Fibroblast of skin of scalp (primary cell): ENCODE data around the gene GRAP2.
A peak's percentile ranks its signal among the peaks of the same experiment; 100 is the strongest.

Source experiments
- DNase-seq: peaks from one replicate; pipeline ENCODE4 v3.0.0-alpha.2; 2013

The GRAP2 gene

GRCh38 chr22:39926753-39927152, 25.9 kb downstream of the GRAP2 start:
- no peak for DNase-seq

- no peak for DNase-seq
Measured at GRCh38 chr22:39927544-39927943, 26.7 kb downstream of the GRAP2 start.

- no peak for DNase-seq
Measured at GRCh38 chr22:39928536-39929520, 27.9 kb downstream of the GRAP2 start.

- DNase-seq = no peak
Measured at GRCh38 chr22:39931251-39931650, 30.4 kb downstream of the GRAP2 start.

GRCh38 chr22:39932166-39932565, 31.3 kb downstream of the GRAP2 start:
- no peak for DNase-seq

- peak; percentile 12 for DNase-seq
Measured at GRCh38 chr22:39932918-39933649, 32.2 kb downstream of the GRAP2 start.

GRCh38 chr22:39933741-39934140, 32.9 kb downstream of the GRAP2 start:
- no peak for DNase-seq

GRCh38 chr22:39935116-39935515, 34.2 kb downstream of the GRAP2 start:
- no peak for DNase-seq

GRCh38 chr22:39935612-39936011, 34.7 kb downstream of the GRAP2 start:
- no peak for DNase-seq

- DNase-seq = no peak
Measured at GRCh38 chr22:39936523-39937145, 35.8 kb downstream of the GRAP2 start.

GRCh38 chr22:39937906-39938305, 37.0 kb downstream of the GRAP2 start:
- no peak for DNase-seq

GRCh38 chr22:39938509-39939111, 37.7 kb downstream of the GRAP2 start:
- DNase-seq = no peak

- no peak for DNase-seq
Measured at GRCh38 chr22:39939830-39940229, 38.9 kb downstream of the GRAP2 start.

GRCh38 chr22:39940757-39941305, 39.9 kb downstream of the GRAP2 start:
- DNase-seq = no peak

GRCh38 chr22:39941601-39942000, 40.7 kb downstream of the GRAP2 start:
- no peak for DNase-seq

GRCh38 chr22:39942439-39943230, 41.8 kb downstream of the GRAP2 start:
- no peak for DNase-seq

- DNase-seq = no peak
Measured at GRCh38 chr22:39943337-39943736, 42.5 kb downstream of the GRAP2 start.

GRCh38 chr22:39943953-39944872, 43.3 kb downstream of the GRAP2 start:
- no peak for DNase-seq

- DNase-seq = no peak
Measured at GRCh38 chr22:39946126-39946502, 45.2 kb downstream of the GRAP2 start.

GRCh38 chr22:39946503-39947219, 45.8 kb downstream of the GRAP2 start:
- DNase-seq = no peak
